Hematopoietic multipotent progenitor cell treated with erythropoietin and hydrocortisone succinate and interleukin-3 and kit ligand, for 4 days (in vitro differentiated cells): ENCODE results near the gene LCP2.
"Not testable (repeated sequence)": the region's sequence is repeated elsewhere in the genome, so short reads cannot be mapped to it uniquely, and the experiment has no call there.

Experiments
- DNase-seq: peaks from one replicate; pipeline ENCODE4 v3.0.0-alpha.2; 2015

The LCP2 gene

GRCh38 chr5:170270293-170271069 is 27.1 kb downstream of the LCP2 start:
- DNase-seq, result no peak

- no peak for DNase-seq
Measured at GRCh38 chr5:170269579-170269978, 28.0 kb downstream of the LCP2 start.

- peak; percentile 89 for DNase-seq
Measured at GRCh38 chr5:170268884-170269283, 28.7 kb downstream of the LCP2 start.

GRCh38 chr5:170268153-170268689 is 29.4 kb downstream of the LCP2 start:
- no peak for DNase-seq

GRCh38 chr5:170267431-170268152 is 30.0 kb downstream of the LCP2 start:
- peak; percentile 93 for DNase-seq

GRCh38 chr5:170266570-170267381 is 30.8 kb downstream of the LCP2 start:
- DNase-seq, result peak; percentile 83

- peak; percentile 29 for DNase-seq
Measured at GRCh38 chr5:170265522-170265921, 32.1 kb downstream of the LCP2 start.

GRCh38 chr5:170263906-170264305 is 33.7 kb downstream of the LCP2 start:
- no peak for DNase-seq

GRCh38 chr5:170262061-170263045 is 35.2 kb downstream of the LCP2 start:
- DNase-seq, result no peak

GRCh38 chr5:170261528-170262043 is 36.0 kb downstream of the LCP2 start:
- DNase-seq, result no peak

- no peak for DNase-seq
Measured at GRCh38 chr5:170257370-170257769, 40.2 kb downstream of the LCP2 start.

GRCh38 chr5:170256571-170256970 is 41.0 kb downstream of the LCP2 start:
- no peak for DNase-seq

- no peak for DNase-seq
Measured at GRCh38 chr5:170254056-170254455, 43.5 kb downstream of the LCP2 start.

- DNase-seq, result no peak
Measured at GRCh38 chr5:170252720-170253350, 44.7 kb downstream of the LCP2 start.

GRCh38 chr5:170252109-170252508 is 45.5 kb downstream of the LCP2 start:
- no peak for DNase-seq

GRCh38 chr5:170251462-170251861 is 46.1 kb downstream of the LCP2 start:
- DNase-seq, result no peak

- no peak for DNase-seq
Measured at GRCh38 chr5:170250810-170251317, 46.7 kb downstream of the LCP2 start.

- DNase-seq, result no peak
Measured at GRCh38 chr5:170249355-170249754, 48.2 kb downstream of the LCP2 start.

GRCh38 chr5:170248931-170249227 is 48.7 kb downstream of the LCP2 start:
- not testable (repeated sequence) for DNase-seq

- peak; percentile 34 for DNase-seq
Measured at GRCh38 chr5:170248172-170248930, 49.2 kb downstream of the LCP2 start.
